Endothelial cell of umbilical vein (primary cell): ENCODE results near the gene PMEL. TPM values are rescaled to one million over a fixed set of nuclear protein-coding genes. Genes with fewer than 3 reads are reported as not detected.

Experiments used
- BruUV-seq: library from RNA; stranded (reverse); fragments of 400-500 nt; replicated peaks from 2 replicates; lab custom pipeline; 2021; lab: Mats Ljungman, UMichigan
- CTCF ChIA-PET: fragments of 300-600, 350-600 bp; sonication (Branson Sonifier 250); formaldehyde crosslinking; loops from one replicate; lab custom pipeline; 2021; ENCODE audit warnings: antibody characterized with exemption, inconsistent platforms; lab: Charles Lee
- POLR2A ChIA-PET: fragments of 300-600, 350-600 bp; sonication (Branson Sonifier 250); formaldehyde crosslinking; loops from one replicate; lab custom pipeline; 2021; ENCODE audit warnings: antibody characterized with exemption, inconsistent platforms; lab: Charles Lee
- DNase-seq: peaks from one replicate; pipeline ENCODE4 v3.0.0-alpha.2; 2011; ENCODE audit warnings: low read depth, low spot score
- FAIRE-seq: peaks from 2 replicates; lab custom pipeline; 2011; peaks lifted over from hg19 to GRCh38; lab: Jason Lieb, UNC
- H2AFZ ChIP-seq: 2 replicates; pipeline ENCODE4 v1.6.0; 2012; ENCODE audit warnings: low read depth, low read length, control low read depth, inconsistent platforms
- H3K27ac ChIP-seq: 2 replicates; pipeline ENCODE4 v1.5.1; 2011; ENCODE audit warnings: low read depth, mild to moderate bottlenecking, control low read depth, low read length, moderate library complexity; ENCODE audit not compliant: insufficient read depth
- H3K27me3 ChIP-seq, 2 experiments: 2 replicates each; pipeline versions ENCODE4 v1.6.0 to v1.6.1; 2011; ENCODE audit warnings: low read length in 2 of 2, mixed read lengths in 1 of 2; ENCODE audit not compliant: control insufficient read depth in 2 of 2, insufficient read depth in 2 of 2
- H3K36me3 ChIP-seq, 2 experiments: 2 replicates in 1 of 2; 3 replicates in 1 of 2; pipeline ENCODE4 v1.5.1; 2011; ENCODE audit warnings: low read length in 2 of 2, mild to moderate bottlenecking in 1 of 2, moderate library complexity in 1 of 2; ENCODE audit not compliant: control insufficient read depth in 2 of 2, insufficient read depth in 2 of 2; ENCODE audit errors: extremely low read depth in 1 of 2
- H3K4me1 ChIP-seq: 3 replicates; pipeline ENCODE4 v1.5.1; 2011; ENCODE audit warnings: mild to moderate bottlenecking, low read length; ENCODE audit not compliant: control insufficient read depth, insufficient read depth; ENCODE audit errors: extremely low read depth
- H3K4me2 ChIP-seq: 2 replicates; pipeline ENCODE4 v1.6.1; 2011; ENCODE audit warnings: low read length, control low read depth, mixed read lengths; ENCODE audit not compliant: insufficient read depth
- H3K4me3 ChIP-seq, 3 experiments: fragments of 200-600 bp in 1 of 3; sonication (generic), shearing (Covaris generic) in 1 of 3; replicated peaks in 1 of 3; 2 replicates each; pipeline ENCODE4 v1.5.1; 2011 to 2016; ENCODE audit warnings: control low read depth in 3 of 3, low read length in 3 of 3, mild to moderate bottlenecking in 2 of 3, inconsistent platforms in 1 of 3, low read depth in 1 of 3, moderate library complexity in 1 of 3; ENCODE audit not compliant: insufficient read depth in 1 of 3
- H3K79me2 ChIP-seq: 2 replicates; pipeline ENCODE4 v1.6.0; 2012; ENCODE audit warnings: low read length, inconsistent platforms; ENCODE audit not compliant: control insufficient read depth, insufficient read depth
- H3K9ac ChIP-seq: replicated peaks from 2 replicates; pipeline ENCODE3; 2011; ENCODE audit warnings: low read length, control low read depth; ENCODE audit not compliant: insufficient read depth; ENCODE audit errors: extremely low read depth
- H3K9me1 ChIP-seq: replicated peaks from 3 replicates; pipeline ENCODE4 v1.6.0; 2011; ENCODE audit warnings: mild to moderate bottlenecking, low read length; ENCODE audit not compliant: control insufficient read depth, insufficient read depth; ENCODE audit errors: extremely low read depth
- H3K9me3 ChIP-seq: replicated peaks from 2 replicates; pipeline ENCODE4 v1.5.1; 2012; ENCODE audit warnings: low read length, inconsistent platforms; ENCODE audit not compliant: control insufficient read depth, insufficient read depth
- H4K20me1 ChIP-seq: replicated peaks from 2 replicates; pipeline ENCODE3; 2011; ENCODE audit warnings: mild to moderate bottlenecking, low read length; ENCODE audit not compliant: control insufficient read depth, insufficient read depth; ENCODE audit errors: extremely low read depth
- EZH2 ChIP-seq: IDR thresholded peaks from 2 replicates; pipeline ENCODE4 v1.6.1; 2012; ENCODE audit warnings: borderline replicate concordance, low read depth, mild to moderate bottlenecking, moderate library complexity, low read length, inconsistent platforms; ENCODE audit not compliant: severe bottlenecking
- FOS ChIP-seq: IDR thresholded peaks from 2 replicates; pipeline ENCODE4 v1.6.1; 2011; ENCODE audit warnings: mild to moderate bottlenecking, low read length, moderate library complexity, borderline replicate concordance; ENCODE audit not compliant: insufficient read depth
- GATA2 ChIP-seq: IDR thresholded peaks from 2 replicates; pipeline ENCODE4 v1.7.0; 2011; ENCODE audit warnings: low read depth, mild to moderate bottlenecking, moderate library complexity, mixed read lengths, low read length; ENCODE audit not compliant: insufficient read length, insufficient read depth
- JUN ChIP-seq: IDR thresholded peaks from 2 replicates; pipeline ENCODE4 v1.6.1; 2011; ENCODE audit warnings: borderline replicate concordance, low read depth; ENCODE audit not compliant: insufficient read length, insufficient read depth
- MYC ChIP-seq: IDR thresholded peaks from one replicate; pipeline ENCODE4 v1.6.1; 2011; ENCODE audit warnings: mild to moderate bottlenecking, low read depth, low read length
- POLR2A ChIP-seq: IDR thresholded peaks from 2 replicates; pipeline ENCODE4 v1.6.1; 2012; ENCODE audit warnings: low read depth, mild to moderate bottlenecking, control low read depth, low read length
- POLR2AphosphoS5 ChIP-seq: IDR thresholded peaks from 2 replicates; pipeline ENCODE4 v1.6.1; 2012; ENCODE audit warnings: low read depth, mild to moderate bottlenecking, control low read depth, low read length, moderate library complexity; ENCODE audit not compliant: insufficient read depth
- dilution Hi-C: fragments of 300-500 bp; cut with MboI; formaldehyde crosslinking; loops from one replicate; pipeline ENCODE4 v1.15.0; 2019; ENCODE audit warnings: low sequenced_read_pairs; ENCODE audit not compliant: extremely low pct_ligation_motif_present
- intact Hi-C: fragments of 100-400 bp; cut with micrococcal nuclease; formaldehyde crosslinking; loops from one replicate; pipeline ENCODE4 v1.10.0; 2022
- polyA plus RNA-seq, 4 experiments: library from polyadenylated mRNA; depleted of rRNA in 3 of 4; stranded (reverse) in 3 of 4; unstranded in 1 of 4; fragments of >200 nt; gene quantifications; 2 replicates each; pipeline versions ENCODE4 v1.2.1 to v1.2.3, GENCODE V29; 2011 to 2012; ENCODE audit warnings: missing spikeins in 1 of 4
- total RNA-seq: library from RNA; stranded (reverse); gene quantifications from 2 replicates; pipeline ENCODE4 v1.2.3, GENCODE V29; 2021
- TF ChIP-seq, protein P1 (sequence below): IDR thresholded peaks from 2 replicates; pipeline ENCODE4 v1.6.1; 2011; ENCODE audit not compliant: insufficient read depth, insufficient read length
- TF ChIP-seq, protein P2 (sequence below), 2 donors: IDR thresholded peaks; 1 replicate in 1 of 2; 2 replicates in 1 of 2; pipeline ENCODE4 v1.5.1; 2011; ENCODE audit warnings: low read length in 2 of 2, mild to moderate bottlenecking in 2 of 2, moderate library complexity in 2 of 2, control low read depth in 1 of 2, inconsistent platforms in 1 of 2, low read depth in 1 of 2; ENCODE audit not compliant: insufficient read depth in 1 of 2; ENCODE audit errors: extremely low read depth in 1 of 2

The PMEL gene
- total and polyA plus RNA-seq, 2 donors (not counting 3 experiments of a cell fraction or from before 2014, with no cell fraction given), result 0.51 to 0.99 TPM

DNA sequence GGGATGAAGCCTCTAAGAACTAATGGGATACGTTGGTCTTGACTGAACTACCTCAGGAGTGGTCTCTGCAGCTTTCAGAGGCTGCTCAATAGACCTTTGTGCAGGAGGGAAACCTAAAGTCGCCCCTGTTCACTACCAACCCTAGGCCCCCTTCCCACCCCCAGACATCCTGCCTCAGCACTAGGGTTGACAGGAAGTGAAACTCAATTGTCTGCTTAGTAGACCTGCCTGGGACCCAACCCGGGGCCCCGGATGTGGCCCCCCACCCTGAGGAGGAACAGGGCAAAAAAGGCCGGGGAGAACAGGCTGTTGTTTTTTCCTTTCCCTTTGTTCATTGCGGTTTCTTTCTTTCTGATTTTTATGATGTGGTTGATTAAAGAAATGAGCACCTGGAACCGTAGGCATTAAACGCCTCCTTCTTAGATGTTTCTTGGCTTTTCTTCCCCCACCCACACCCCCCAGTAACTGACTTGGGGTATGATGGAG is 36.5 kb downstream of the PMEL start:
- Histone ChIP-seq H3K4me2 (no peak overlapping the region), H2AFZ (no peak overlapping the region), H3K9me1 (no peaks in the 10 kb centered on the region), H3K79me2 (peaks cover 20% of the 10 kb centered on the region), H3K9me3 (no peaks in the 10 kb centered on the region), H3K4me3 (no peak overlapping the region), H3K9ac (no peak overlapping the region), H3K27me3 (no peaks in the 10 kb centered on the region), H3K36me3 (no peaks in the 10 kb centered on the region), H3K4me1 (peaks cover 42% of the 10 kb centered on the region), H3K27ac (no peak overlapping the region), H4K20me1 (no peaks in the 10 kb centered on the region)
- CTCF ChIA-PET, result interaction anchor here (1.2 kb wide), 1 partner anchor 115 kb away, joined by 4 read pairs; no protein-coding TSS in a partner anchor
- intact Hi-C loops (no loop called here), dilution Hi-C loops (no loop called here)
- no TSS peak for BruUV-seq
- TF ChIP-seq, protein P1, sequence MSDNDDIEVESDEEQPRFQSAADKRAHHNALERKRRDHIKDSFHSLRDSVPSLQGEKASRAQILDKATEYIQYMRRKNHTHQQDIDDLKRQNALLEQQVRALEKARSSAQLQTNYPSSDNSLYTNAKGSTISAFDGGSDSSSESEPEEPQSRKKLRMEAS, result no peak
- TF ChIP-seq, protein P2, sequence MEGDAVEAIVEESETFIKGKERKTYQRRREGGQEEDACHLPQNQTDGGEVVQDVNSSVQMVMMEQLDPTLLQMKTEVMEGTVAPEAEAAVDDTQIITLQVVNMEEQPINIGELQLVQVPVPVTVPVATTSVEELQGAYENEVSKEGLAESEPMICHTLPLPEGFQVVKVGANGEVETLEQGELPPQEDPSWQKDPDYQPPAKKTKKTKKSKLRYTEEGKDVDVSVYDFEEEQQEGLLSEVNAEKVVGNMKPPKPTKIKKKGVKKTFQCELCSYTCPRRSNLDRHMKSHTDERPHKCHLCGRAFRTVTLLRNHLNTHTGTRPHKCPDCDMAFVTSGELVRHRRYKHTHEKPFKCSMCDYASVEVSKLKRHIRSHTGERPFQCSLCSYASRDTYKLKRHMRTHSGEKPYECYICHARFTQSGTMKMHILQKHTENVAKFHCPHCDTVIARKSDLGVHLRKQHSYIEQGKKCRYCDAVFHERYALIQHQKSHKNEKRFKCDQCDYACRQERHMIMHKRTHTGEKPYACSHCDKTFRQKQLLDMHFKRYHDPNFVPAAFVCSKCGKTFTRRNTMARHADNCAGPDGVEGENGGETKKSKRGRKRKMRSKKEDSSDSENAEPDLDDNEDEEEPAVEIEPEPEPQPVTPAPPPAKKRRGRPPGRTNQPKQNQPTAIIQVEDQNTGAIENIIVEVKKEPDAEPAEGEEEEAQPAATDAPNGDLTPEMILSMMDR (IDR thresholded peaks at IDR 0.05; ENCODE audit: extremely low read depth in 1 of 2, insufficient read depth in 1 of 2, low read depth in 1 of 2, low read length in 2 of 2), result no peak
- TF ChIP-seq MYC (no peak), POLR2A (no peak), FOS (no peak), GATA2 (no peak), JUN (no peak), EZH2 (no peak), POLR2AphosphoS5 (no peak)
- DNase-seq (no peak), FAIRE-seq (no peak)
- POLR2A ChIA-PET, result interaction anchor here (0.5 kb wide), 1 partner anchor 80 kb away, joined by 9 read pairs; no protein-coding TSS in a partner anchor
